Measurements from ENCODE around the gene EXD3.
A peak's percentile ranks its signal among the peaks of the same experiment; 100 is the strongest.

Gene EXD3

GRCh38 chr9:137409515-137409914 is 13.4 kb downstream of the EXD3 start:
- DNase-seq, result no peak

DNA sequence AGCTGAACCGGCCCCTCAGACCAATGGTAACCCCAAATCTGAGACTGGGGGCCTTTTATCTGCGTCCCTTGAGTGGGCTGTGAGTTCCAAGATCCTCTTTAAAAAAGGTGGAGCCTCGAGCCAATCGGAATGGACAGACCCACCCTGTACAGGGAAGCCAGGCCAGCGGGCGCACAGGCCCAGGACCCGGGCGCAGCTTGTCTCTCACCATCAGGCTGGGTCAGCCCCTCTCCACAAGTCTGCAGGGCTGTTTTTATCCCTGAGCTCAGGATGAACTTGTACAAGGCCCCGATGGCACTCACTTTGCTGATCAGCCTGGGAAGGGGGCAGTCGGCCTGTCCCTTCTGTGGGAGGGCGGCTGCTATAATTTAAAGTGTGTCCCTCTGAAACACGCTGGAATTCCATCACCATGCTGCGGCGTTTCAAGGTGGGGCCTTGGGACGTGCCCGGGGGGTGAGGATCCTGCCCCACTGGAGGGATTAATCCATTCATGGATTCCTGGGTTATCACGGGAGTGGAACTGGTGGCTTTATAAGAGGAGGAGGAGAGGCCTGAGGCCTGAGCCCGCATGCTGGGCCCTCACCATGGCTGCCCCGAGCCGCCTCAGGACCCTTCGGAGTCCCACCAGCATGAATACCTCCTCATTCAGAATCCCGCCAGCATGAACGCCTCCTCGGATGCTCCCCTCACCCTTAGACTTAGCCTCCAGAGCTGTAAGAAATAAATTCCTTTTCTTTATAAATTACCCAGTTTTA is 14.1 kb downstream of the EXD3 start:
- DNase-seq, result no peak

DNA sequence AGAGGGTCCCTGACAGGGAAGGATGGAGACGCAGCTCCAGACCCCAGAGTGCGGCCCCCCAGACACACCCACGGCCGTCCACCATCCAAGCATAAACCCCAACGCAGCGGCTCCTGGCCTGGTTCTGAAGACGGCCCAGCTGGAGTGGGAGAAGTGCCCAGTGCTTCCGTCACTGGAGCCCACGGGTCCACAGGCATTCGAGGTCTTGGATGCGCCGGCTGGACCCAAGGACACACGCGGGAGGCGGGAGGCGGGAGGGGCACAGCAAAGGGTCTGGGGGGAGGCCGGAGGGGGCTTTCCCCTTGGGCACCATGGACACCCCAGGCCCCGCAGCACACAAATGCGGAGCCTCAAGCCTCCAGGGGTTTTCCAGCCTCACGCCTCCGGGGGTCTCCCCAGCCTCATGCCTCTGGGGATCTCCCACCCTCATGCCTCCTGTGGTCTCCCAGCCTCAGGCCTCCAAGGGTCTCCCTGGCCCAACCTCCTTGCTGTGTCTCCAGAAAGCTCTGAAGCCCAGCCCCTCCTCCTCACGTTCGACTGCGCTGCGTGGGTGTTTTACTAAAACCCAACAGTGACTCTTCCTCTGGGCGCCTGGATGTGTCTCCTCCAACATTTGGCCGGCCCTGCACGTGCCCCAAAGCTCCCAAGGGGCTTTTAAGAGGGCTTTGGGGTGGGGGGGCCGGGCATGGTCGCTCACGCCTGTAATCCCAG is 15.2 kb downstream of the EXD3 start:
- no peak for DNase-seq

GRCh38 chr9:137406876-137407589 is 15.9 kb downstream of the EXD3 start:
- peak; percentile 56 for DNase-seq

GRCh38 chr9:137406085-137406760 is 16.7 kb downstream of the EXD3 start:
- no peak for DNase-seq

DNA sequence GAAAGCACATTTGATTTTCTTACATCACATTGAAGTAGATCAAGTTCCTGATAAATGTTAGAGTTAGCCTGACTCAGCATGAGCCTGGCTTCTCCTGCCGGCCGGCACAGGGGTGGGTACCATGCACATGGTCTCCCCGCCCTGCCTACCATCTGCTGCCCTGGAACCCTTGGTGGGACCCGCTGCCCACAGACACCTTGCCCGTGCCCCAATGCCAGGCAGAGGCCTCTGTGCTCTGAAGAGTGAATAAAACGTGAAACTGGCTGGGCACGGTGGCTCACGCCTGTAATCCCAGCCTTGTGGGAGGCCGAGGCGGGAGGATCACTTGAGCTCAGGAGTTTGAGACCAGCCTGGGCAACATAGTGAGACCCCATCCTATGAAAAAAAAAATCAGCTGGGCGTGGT is 17.3 kb downstream of the EXD3 start:
- DNase-seq, result no peak

GRCh38 chr9:137404961-137405567 is 17.9 kb downstream of the EXD3 start:
- no peak for DNase-seq

GRCh38 chr9:137403269-137403668 is 19.7 kb downstream of the EXD3 start:
- no peak for DNase-seq

DNA sequence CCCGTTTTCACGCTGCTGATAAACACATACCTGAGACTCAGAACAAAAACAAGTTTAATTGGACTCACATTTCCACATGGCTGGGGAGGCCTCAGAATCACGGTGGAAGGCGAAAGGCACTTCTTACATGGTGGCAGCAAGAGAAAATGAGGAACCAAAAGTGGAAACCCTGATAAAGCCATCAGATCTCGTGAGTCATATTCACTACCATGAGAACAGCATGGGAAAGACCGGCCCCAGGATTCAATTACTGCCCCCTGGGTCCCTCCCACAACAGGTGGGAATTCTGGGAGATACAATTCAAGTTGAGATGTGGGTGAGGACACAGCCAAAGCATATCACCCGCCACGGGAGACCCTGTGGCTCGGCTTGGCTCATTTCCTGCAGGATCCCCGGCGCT is 20.2 kb downstream of the EXD3 start:
- DNase-seq, result no peak

DNA sequence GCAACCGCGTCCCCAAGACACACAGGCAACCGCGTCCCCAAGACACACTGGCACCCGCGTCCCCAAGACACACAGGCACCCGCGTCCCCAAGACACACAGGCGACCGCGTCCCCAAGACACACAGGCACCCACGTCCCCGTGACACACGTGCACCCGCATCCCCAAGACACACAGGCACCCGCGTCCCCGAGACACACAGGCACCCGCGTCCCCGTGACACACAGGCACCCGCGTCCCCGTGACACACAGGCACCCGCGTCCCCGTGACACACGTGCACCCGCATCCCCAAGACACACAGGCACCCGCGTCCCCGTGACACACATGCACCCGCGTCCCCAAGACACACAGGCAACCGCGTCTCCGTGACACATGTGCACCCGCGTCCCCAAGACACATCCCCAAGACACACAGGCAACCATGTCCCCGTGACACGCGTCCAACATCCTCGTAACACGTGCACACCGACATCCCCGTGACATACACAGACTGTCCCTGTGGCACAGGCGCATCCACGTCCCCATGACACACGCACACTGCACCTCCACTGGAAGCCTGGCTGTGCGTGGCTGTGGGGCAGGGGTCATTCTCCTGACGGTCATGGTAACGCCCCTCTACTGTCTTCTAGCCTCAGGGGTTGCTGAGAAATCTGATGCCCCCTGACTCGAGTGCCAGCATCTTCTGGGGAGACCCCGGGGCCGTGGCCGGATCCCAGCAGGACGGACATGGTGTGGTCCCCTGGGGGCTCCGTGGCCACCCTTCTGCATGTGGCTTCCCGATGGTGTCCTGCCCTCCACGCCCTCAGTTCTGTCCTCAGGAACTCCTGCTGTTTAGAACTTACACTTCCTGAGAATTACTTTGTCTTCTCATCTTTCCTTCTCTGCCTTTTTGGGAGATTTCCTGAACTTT is 24.1 kb downstream of the EXD3 start:
- DNase-seq, result no peak

GRCh38 chr9:137397675-137398423 is 25.1 kb downstream of the EXD3 start:
- no peak for DNase-seq

- DNase-seq, result no peak
These were observed 26.2 kb downstream of the EXD3 start for GRCh38 chr9:137396634-137397367.

GRCh38 chr9:137396227-137396626 is 26.7 kb downstream of the EXD3 start:
- no peak for DNase-seq

DNA sequence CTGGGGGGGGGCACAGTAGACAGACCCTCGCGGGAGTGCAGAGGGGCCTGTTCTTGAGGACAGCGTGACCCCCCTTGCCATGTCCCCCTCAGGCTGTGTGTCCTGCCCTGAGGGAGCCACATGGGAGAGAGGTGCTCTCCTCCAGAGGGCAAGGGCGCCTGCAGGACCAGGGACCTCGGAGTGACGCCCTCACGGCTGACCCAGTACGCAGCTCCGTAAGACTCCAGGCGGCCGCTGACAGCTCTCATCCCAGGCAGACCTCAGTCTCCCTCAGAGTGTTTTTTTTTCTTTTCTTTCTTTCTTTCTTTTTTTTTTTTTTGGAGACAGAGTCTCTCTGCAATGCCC is 27.3 kb downstream of the EXD3 start:
- no peak for DNase-seq

DNA sequence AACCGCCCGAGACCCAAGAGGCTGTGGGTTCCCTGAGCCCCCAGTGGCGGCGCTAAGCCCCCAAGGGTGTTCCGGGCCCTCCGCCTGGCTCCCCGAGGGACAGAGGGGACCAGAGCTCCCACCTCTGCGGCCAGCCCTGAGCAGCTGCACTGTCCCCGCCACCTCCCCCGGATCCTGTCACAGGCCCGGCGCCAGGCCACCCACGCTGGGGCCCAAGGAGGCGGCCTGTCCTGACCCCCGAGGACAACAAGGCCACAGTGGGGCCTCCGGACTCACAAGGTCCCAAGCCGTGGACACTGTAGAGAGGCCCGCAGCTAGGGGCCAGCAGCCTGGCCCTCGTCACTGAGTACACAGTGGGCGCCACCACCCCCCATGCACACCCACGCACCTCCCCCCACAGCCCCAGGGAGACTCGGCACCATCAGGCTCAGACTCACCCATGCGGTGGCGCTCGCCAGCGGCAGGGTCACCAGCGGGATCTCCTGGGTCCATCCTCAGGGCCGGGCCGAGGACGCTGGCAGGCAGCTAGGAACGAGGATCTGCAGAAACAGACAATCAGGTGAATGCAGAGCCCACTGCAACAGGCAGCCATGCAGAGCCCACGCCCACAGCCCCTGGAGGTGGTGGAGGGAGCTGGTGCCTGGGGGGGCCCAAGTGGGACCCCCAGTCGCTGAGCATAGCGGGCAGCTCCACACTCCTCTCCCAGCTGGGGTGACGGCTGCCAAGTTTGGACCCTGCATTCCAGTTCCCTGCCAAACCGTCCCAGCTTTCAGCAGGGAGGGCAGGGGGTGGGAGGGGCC is 27.9 kb downstream of the EXD3 start:
- DNase-seq, result no peak

DNA sequence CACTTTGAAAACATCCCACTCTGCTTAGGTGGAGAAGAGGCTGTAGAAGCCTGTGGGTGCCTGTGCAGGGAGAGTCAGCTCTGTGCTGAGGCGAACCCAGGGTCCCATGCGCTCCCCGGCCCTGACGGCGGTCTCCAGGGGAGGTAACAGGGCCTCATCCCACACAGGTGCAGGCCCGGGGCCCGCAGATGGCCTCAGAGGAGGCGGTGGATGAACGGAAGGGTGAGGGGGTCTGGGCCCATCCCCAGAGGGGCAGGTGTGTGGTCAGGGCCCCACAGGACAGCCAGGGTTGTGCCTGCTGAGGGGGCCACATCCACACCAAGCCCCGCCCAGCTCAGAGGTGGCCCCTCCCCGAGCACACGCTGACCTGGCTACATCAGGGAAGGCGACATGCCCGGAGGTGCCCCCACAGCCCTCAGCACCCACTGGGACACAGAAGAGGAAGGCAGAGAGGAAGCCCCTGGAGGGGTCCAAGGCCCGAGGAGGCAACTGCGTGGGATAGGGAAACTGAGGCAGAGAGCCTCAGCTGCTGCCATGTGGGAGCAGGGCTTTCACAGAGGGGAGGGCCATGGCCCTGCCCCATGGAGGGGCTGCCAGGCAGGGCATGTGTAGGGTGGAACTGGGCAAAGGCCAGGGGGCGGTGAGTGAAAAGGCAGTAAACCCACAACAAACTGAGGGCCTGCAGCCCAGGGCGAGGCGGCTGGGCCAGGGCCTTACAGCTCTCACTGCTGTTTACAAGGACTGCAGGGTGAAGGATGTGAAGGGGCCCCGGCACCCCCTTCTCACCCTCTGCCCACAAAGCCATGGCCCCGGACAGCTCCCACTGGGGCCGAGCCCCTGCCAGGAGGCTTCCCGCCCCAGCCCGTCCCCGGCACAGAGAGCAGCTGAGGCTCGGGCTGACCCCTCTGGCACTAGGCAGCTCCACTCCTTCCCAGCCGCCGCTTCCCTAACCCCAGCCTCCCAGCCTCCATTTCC is 29.5 kb downstream of the EXD3 start:
- no peak for DNase-seq

DNA sequence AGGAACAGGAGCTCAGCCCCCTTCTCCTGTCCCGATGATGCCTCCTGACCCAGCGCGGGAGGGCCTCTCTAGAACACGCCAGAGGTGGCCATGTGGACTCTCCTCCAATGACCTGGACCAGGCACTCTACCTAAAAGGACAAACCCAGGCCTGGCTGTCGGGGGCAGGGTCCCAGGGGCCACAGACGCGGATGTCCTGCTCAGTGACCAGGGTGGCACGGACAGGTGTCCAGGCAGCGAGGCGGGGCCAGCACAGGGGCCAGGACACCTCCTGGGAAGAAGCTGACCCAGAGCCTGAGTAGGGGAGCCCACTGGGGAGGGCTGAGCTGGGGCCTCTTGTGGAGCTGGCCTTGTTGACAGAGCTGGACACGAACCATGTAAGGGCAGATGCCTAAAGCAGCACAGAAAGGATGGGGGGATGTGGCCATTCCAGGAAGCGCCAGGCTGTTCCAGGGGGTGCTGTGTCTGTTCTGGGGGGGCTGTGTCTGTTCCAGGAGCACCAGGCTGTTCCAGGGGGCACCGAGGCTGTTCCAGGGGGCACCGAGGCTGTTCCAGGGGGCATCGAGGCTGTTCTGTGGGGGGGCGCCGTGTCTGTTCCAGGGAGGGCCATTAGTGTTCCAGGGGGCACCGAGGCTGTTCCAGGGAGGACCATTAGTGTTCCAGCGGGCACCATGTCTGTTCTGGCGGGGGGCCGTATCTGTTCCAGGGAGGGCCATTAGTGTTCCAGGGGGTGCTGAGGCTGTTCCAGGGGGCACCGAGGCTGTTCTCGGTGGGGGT is 30.5 kb downstream of the EXD3 start:
- DNase-seq, result no peak

DNA sequence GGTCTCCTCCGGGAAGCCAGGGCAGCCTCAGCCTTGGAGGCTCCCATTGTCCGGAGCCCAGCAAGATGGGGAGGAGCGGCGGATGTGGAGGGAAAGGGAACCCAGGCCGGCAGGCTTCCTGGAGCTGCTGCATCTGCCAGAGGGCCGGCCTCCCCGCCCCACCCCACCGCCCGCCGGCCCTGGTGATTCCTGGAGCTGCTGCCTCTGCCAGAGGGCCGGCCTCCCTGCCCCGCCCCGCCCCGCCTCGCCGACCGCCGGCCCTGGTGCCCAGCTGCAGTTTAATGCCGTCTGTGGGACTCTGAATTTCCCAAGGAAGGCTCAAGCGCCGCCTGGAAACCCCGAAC is 31.6 kb downstream of the EXD3 start:
- no peak for DNase-seq
